ENCODE data around the gene CROCC.

GRCh38 chr1:16981269-16981849 is 59.6 kb downstream of the CROCC start:
- TF ChIP-seq POLR2AphosphoS5 (IDR thresholded peaks at IDR 0.05) (no peak), POLR2A (IDR thresholded peaks at IDR 0.05) (no peak), CTCF (IDR thresholded peaks at IDR 0.05) (no peak), EP300 (IDR thresholded peaks at IDR 0.05) (no peak)
